NB4 (cell line): Measurements from ENCODE around the gene SUFU.

Source experiments
- CTCF ChIP-seq: IDR thresholded peaks from one replicate; pipeline ENCODE4 v1.5.1; 2012; ENCODE audit warnings: low read depth, low read length
- MAX ChIP-seq: IDR thresholded peaks from 2 replicates; pipeline ENCODE4 v1.6.1; 2011; ENCODE audit warnings: low read depth, low read length

- TF ChIP-seq MAX, result no peak
- TF ChIP-seq CTCF, result no peak
These were observed 110.0 kb downstream of the SUFU start for GRCh38 chr10:102613785-102614184.
